Measurements from ENCODE around the gene PRSS33. TPM values are rescaled to one million over a fixed set of nuclear protein-coding genes. Genes with fewer than 3 reads are reported as not detected.

The PRSS33 gene
- total RNA-seq, 3 donors from 2014 or later, result 0.13 to 0.32 TPM; not detected in 1

DNA sequence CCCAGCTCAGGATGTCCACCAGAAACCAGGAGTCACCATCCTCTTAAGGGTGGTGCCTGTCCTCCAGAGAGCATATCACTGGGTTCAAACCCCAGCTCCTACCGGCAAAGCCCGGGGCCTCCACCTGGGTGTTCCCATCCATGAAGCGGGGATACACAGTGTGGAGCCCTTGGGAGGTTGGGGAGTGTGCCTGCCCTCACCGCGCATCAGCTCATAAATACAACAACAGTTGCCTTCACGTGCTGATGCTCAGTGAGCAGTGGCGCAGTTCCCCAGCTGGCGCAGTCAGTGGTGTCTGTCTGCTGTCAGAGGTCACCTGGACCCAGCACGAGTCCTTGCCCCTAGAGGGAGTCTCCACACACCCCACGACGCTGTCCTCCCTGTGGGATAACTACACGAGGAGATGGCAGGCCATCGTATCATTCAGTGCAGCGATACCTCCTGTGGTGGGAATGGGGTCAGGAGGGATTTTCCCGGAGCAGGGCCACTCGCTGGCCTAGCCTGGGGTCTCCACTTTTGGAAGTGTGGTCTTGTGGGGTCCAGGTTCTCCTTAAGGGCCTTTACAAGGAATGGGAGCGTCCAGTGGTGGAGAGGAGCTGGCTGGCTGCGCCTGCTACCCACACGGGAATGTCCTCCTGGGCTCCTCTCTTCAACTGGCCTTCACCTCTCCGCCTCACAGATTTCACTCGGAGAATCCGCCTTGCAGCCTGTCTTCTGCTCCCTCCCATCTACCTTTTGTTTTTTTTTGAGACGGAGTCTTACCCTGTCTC, 8.0 kb downstream of the PRSS33 start:
- ATAC-seq, result no peak
- peak overlapping the region; percentile 37 for H3K4me3 Mint-ChIP-seq
- DNase-seq, result no peak

GRCh38 chr16:2778630-2778958, 8.8 kb downstream of the PRSS33 start:
- no peak for ATAC-seq
- H3K9me3 Mint-ChIP-seq, result no peaks in the 10 kb centered on the region

More for the DNA sequence above, 8.0 kb downstream of the PRSS33 start:
- H3K4me1 Mint-ChIP-seq (ENCODE audit: low read depth), result peaks cover 27% of the 10 kb centered on the region
- H3K9me3 Mint-ChIP-seq, result no peaks in the 10 kb centered on the region
- peaks cover 6% of the 10 kb centered on the region for H3K36me3 Mint-ChIP-seq (ENCODE audit: insufficient read depth)
- no peaks in the 10 kb centered on the region for H3K27me3 Mint-ChIP-seq (ENCODE audit: low read depth)

DNA sequence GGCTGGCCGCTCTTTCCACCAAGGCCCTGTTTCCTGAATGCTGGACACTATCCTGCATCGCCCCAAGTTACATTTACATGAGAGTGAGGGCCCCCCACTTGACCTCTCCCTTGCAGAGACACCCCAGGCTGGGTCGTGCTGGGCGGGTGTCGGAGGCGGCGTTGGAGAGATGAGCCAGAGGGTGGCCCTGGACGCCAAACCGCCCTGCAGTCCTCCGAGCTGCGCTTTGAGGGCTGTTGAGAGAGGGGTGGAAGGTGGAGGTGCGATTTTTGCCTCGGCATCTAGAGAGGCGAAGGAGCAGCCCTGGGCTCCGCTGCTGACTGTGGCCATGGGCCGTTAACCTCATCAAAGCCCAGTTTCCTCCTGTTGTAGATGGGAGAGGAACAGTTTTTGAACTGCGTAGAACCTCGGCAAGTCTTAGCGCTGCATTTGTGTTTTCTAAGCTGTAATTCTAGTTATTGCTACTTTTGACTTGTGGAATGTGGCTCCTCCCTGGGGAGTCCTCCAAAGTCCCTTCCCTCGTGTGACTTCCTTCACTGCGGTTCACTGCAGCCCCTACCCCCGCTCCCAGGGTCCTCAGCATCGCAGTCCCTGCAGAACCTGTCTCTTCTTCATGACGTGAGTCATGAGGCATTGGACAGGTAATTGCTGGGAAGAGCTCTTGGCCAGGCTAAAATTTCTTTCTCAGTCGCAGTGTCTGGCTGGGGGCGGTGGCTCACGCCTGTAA, 9.3 kb downstream of the PRSS33 start:
- Mint-ChIP-seq H3K27me3 (ENCODE audit: low read depth) (no peaks in the 10 kb centered on the region), H3K4me1 (ENCODE audit: low read depth) (peaks cover 27% of the 10 kb centered on the region), H3K9me3 (no peaks in the 10 kb centered on the region), H3K36me3 (ENCODE audit: insufficient read depth) (peaks cover 6% of the 10 kb centered on the region), H3K4me3 (peak overlapping the region; percentile 96)
- ATAC-seq (peak; percentile 9 to 20), DNase-seq (no peak)

More at GRCh38 chr16:2778630-2778958, 8.8 kb downstream of the PRSS33 start:
- peaks cover 6% of the 10 kb centered on the region for H3K36me3 Mint-ChIP-seq (ENCODE audit: insufficient read depth)
- DNase-seq, result no peak
- peaks cover 27% of the 10 kb centered on the region for H3K4me1 Mint-ChIP-seq (ENCODE audit: low read depth)
- peak overlapping the region; percentile 96 for H3K4me3 Mint-ChIP-seq
- H3K27me3 Mint-ChIP-seq (ENCODE audit: low read depth), result no peaks in the 10 kb centered on the region

- Mint-ChIP-seq H3K4me1 (ENCODE audit: low read depth) (peaks cover 30% of the 10 kb centered on the region), H3K27me3 (ENCODE audit: low read depth) (no peaks in the 10 kb centered on the region), H3K4me3 (peak within 1 kb of the TSS; percentile 96), H3K36me3 (ENCODE audit: insufficient read depth) (peaks cover 9% of the 10 kb centered on the region), H3K9me3 (no peaks in the 10 kb centered on the region)
- ATAC-seq (peak; percentile 92), DNase-seq (peak; percentile 85)
Measured at GRCh38 chr16:2777231-2777902, 10.0 kb downstream of the PRSS33 start, which contains the start of gene ELOB. TSS of gene ELOB (minus strand) at chr16:2777280. CDS start at chr16:2777239, 41 bp downstream.

GRCh38 chr16:2776500-2777139, 10.7 kb downstream of the PRSS33 start:
- H3K27me3 Mint-ChIP-seq (ENCODE audit: low read depth), result no peaks in the 10 kb centered on the region
- no peaks in the 10 kb centered on the region for H3K9me3 Mint-ChIP-seq
- H3K4me3 Mint-ChIP-seq, result peak overlapping the region; percentile 95
- H3K4me1 Mint-ChIP-seq (ENCODE audit: low read depth), result peaks cover 32% of the 10 kb centered on the region
- H3K36me3 Mint-ChIP-seq (ENCODE audit: insufficient read depth), result peaks cover 12% of the 10 kb centered on the region
- DNase-seq (no peak), ATAC-seq (peak; percentile 32 to 38)

- Mint-ChIP-seq H3K9me3 (no peaks in the 10 kb centered on the region), H3K4me3 (peak overlapping the region; percentile 95), H3K36me3 (ENCODE audit: insufficient read depth) (peaks cover 12% of the 10 kb centered on the region), H3K27me3 (ENCODE audit: low read depth) (no peaks in the 10 kb centered on the region), H3K4me1 (ENCODE audit: low read depth) (peaks cover 32% of the 10 kb centered on the region)
- ATAC-seq (no peak), DNase-seq (no peak)
Measured at GRCh38 chr16:2775765-2776499, 11.4 kb downstream of the PRSS33 start.

GRCh38 chr16:2775131-2775716, 12.1 kb downstream of the PRSS33 start:
- Mint-ChIP-seq H3K4me3 (peak overlapping the region; percentile 95), H3K27me3 (ENCODE audit: low read depth) (no peaks in the 10 kb centered on the region), H3K4me1 (ENCODE audit: low read depth) (peaks cover 30% of the 10 kb centered on the region), H3K9me3 (no peaks in the 10 kb centered on the region), H3K36me3 (ENCODE audit: insufficient read depth) (peaks cover 16% of the 10 kb centered on the region)
- ATAC-seq (no peak), DNase-seq (no peak)

GRCh38 chr16:2774161-2774891, 13.0 kb downstream of the PRSS33 start:
- DNase-seq (no peak), ATAC-seq (no peak)
- no peak overlapping the region for H3K4me3 Mint-ChIP-seq
- H3K36me3 Mint-ChIP-seq (ENCODE audit: insufficient read depth), result peaks cover 22% of the 10 kb centered on the region
- no peaks in the 10 kb centered on the region for H3K9me3 Mint-ChIP-seq
- no peaks in the 10 kb centered on the region for H3K27me3 Mint-ChIP-seq (ENCODE audit: low read depth)
- peaks cover 34% of the 10 kb centered on the region for H3K4me1 Mint-ChIP-seq (ENCODE audit: low read depth)

DNA sequence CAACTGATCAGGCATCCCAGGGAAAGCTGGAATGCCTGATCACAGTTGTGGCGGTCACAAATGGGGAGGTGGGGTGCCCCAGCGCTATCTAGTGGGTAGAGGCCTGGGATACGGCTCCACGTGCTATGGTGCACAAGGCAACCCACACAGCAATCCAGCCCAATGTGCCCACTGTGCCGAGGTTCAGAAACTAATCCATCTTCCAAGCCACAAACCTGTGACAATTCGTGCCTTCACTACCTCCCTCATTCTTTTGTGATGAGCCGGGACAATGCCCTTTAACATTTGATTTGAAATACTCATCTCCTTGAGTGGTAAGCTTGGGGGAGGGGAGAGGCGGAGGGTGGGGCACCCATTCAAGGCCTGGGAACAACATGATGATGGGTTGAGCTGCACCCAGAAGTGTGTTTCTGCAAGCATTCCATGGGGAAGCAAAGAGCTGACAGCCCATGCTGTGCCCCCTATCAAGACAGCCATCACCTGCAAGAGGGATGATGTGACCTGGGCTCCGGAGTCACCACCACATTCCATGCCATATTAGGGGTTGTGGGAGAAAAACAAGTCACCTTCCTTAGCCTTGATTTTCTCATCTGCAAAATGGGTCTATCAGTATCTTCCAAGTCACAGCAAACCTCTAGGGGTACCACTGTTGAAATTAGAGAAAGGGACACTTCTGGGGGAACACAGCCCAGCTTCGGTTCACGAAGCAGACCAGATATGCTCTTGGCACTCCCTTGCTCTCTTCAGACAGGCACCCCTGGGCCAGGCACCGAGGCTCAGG, 14.0 kb downstream of the PRSS33 start:
- no peaks in the 10 kb centered on the region for H3K9me3 Mint-ChIP-seq
- ATAC-seq (no peak), DNase-seq (no peak)
- H3K4me3 Mint-ChIP-seq, result no peak overlapping the region
- H3K4me1 Mint-ChIP-seq (ENCODE audit: low read depth), result peaks cover 28% of the 10 kb centered on the region
- peaks cover 22% of the 10 kb centered on the region for H3K36me3 Mint-ChIP-seq (ENCODE audit: insufficient read depth)
- H3K27me3 Mint-ChIP-seq (ENCODE audit: low read depth), result no peaks in the 10 kb centered on the region

DNA sequence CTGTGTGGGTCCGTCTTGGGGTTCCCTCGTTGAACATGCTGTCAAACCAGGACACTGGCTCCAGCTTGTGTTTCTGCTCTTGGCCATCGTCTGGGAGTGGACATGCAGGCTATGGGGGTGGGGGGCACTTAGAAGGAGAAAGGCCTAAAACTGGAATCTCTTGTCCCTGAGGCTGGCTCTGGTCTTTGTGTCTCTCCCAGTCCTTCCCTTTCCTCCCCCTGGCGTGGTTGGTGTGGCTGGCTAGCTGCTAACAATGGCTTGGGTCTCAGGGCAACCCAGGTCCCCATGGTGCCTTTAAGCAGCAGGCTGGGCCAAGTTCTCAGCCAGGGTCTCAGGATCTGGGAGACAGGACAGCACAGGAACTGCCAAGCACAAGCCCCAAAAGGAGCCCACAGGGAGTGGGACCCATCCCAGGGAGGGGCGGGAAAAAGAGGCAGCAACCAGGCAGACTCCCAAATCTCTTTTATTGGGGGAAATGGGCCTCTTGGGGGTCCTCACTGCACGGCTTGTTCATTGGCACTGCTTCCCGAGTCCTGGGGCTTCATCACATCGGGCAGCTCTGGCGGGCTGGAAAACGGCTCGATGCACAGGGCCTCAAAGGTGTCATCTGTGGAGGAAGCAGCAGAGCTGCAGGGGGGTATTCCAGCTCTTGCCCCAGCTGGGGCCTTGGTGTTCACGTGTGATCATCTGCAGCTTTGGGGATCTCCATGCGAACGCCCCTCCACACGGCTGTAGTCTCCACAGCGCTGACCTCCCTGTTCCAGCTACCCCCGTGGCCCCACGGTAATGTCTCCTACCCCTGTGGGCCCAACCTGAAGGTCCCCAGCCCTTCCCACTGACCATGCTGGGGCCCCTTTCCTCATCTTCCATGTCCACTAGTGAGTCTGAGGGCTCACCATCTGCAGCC, 15.6 kb downstream of the PRSS33 start:
- H3K36me3 Mint-ChIP-seq (ENCODE audit: insufficient read depth), result peaks cover 30% of the 10 kb centered on the region
- no peak for ATAC-seq
- no peak for DNase-seq
- H3K27me3 Mint-ChIP-seq (ENCODE audit: low read depth), result no peaks in the 10 kb centered on the region
- H3K4me3 Mint-ChIP-seq, result no peak overlapping the region
- no peaks in the 10 kb centered on the region for H3K9me3 Mint-ChIP-seq
- peaks cover 26% of the 10 kb centered on the region for H3K4me1 Mint-ChIP-seq (ENCODE audit: low read depth)

DNA sequence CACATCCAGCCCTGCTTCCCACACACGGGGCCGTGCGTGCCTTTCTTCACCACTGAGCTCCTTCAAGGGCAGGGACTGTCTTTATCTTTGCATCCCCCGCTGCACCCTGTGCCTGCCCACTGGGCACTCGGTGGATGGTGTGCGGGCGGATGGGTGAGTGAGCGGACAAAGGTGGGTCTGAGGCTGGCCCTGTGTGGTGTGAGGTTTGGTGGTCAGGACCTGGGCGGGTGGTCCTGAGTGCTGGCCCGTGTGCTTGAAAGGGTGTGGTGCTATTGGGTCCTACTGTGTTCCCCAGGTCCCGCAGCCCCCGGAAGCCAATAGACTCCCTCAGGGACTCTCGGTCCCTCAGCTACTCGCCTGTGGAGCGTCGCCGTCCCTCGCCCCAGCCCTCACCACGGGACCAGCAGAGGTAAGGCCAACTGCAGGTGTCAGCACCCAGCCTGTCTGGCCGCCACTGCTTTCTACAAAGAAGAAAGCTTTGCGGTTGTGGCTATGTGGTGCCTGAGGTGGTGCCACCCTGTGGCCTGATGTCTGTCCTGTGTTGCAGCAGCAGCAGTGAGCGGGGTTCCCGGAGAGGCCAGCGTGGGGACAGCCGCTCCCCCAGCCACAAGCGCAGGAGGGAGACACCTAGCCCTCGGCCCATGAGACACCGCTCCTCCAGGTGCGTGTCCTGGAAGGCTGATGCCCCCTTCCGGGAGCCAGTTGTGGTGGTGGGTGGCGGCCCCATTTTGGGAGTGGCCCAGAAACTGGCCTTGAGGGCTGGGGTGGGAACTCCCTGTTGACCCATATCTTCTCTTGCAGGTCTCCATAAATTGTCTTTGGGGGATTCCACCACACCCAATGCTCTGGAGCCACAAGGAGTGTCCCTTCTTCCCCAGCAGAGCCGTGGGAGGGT, 17.1 kb downstream of the PRSS33 start:
- ATAC-seq, result peak; percentile 18 to 21
- DNase-seq, result no peak
- Mint-ChIP-seq H3K36me3 (ENCODE audit: insufficient read depth) (peaks cover 39% of the 10 kb centered on the region), H3K27me3 (ENCODE audit: low read depth) (no peaks in the 10 kb centered on the region), H3K4me1 (ENCODE audit: low read depth) (peaks cover 14% of the 10 kb centered on the region), H3K9me3 (no peaks in the 10 kb centered on the region), H3K4me3 (no peak overlapping the region)
